GM13976 (cell line): ENCODE results near the gene ZNF367.
"Not testable (repeated sequence)": the region's sequence is repeated elsewhere in the genome, so short reads cannot be mapped to it uniquely, and the experiment has no call there.

Source experiments
- DNase-seq: peaks from one replicate; pipeline ENCODE4 v3.0.0; 2012; ENCODE audit warnings: low spot score
- CTCF ChIP-seq: IDR thresholded peaks from 2 replicates; pipeline ENCODE4 v1.5.1; 2012; ENCODE audit warnings: borderline replicate concordance, mild to moderate bottlenecking; ENCODE audit not compliant: insufficient read depth; ENCODE audit errors: extremely low read depth, missing control alignments, control extremely low read depth
- in situ Hi-C: fragments of 300-500 bp; cut with MboI; formaldehyde crosslinking; loops from one replicate; pipeline ENCODE4 v1.12.0; 2022; ENCODE audit warnings: low sequenced_read_pairs, mixed read lengths, inconsistent platforms; ENCODE audit not compliant: unreplicated experiment

Gene ZNF367

DNA sequence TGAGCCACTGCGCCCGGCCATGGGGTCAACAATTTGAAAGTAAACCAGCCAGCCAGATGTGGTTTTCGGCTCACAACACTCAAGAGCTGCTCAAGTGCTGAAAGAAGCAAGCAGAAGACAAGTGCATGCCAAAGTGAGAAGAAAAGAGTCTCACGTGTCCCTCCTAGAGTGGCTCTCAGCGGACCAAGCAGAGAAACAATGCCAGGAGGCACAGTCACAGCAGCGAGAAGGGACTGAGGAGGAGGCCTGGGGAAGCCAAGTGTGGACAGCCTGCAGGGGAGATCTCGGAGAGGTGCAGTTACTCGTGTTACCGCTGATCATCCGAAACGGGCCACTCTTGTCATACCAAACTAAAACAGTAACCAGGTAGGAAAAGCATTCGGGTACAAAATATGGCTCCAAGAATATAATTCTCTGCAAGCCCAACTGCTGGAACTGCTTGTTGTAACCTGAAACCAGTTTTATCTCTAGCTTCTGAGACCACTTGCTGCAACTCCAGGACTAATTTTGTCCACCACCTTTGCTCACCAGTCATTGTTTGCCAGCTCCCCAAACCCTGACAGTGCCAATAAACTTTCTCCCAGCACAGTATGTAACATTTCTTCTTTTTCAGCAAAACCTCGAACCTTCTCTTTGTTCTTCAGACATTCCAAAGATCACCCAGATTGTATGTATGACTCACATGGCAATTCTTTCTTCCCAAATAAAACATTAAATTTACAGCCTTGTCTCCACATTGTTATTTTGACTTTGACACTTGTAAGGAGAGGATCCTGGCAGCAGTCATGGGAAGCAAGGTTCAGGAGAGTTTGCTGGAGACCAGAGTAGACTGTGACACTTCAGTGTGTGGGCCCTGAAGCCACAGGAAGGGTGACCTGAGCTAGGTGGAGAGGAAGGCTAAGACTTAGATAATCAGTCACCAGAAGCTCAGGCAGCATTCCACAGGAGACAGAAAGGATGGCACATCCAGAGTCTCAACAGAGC, 41.0 kb downstream of the ZNF367 start:
- no peak for TF ChIP-seq CTCF
- in situ Hi-C loops, result no loop called here
- DNase-seq, result no peak

- DNase-seq, in situ Hi-C loops: not testable (repeated sequence)
Observed at GRCh38 chr9:96375507-96375906, 42.7 kb downstream of the ZNF367 start.

DNA sequence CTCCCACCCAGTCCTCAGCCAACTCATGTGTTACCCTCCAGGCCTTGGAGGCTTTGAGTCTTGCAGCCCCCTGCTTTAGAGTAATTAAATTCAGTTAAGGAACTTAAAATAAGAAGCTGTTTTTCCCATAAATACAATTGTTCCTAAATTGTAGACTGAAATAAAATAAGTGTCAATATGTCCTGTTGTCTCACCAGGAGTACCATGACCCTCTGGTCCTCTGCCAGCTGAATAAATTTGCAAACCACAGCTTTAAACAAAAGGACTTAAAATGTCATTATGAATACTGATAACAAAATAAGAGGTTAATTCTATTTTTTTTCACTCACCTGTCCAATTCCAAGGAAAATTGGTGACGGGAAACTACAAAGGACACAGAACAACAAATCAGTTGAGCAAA, 50.2 kb downstream of the ZNF367 start:
- TF ChIP-seq CTCF, result no peak
- in situ Hi-C loops, result no loop called here
- no peak for DNase-seq

DNA sequence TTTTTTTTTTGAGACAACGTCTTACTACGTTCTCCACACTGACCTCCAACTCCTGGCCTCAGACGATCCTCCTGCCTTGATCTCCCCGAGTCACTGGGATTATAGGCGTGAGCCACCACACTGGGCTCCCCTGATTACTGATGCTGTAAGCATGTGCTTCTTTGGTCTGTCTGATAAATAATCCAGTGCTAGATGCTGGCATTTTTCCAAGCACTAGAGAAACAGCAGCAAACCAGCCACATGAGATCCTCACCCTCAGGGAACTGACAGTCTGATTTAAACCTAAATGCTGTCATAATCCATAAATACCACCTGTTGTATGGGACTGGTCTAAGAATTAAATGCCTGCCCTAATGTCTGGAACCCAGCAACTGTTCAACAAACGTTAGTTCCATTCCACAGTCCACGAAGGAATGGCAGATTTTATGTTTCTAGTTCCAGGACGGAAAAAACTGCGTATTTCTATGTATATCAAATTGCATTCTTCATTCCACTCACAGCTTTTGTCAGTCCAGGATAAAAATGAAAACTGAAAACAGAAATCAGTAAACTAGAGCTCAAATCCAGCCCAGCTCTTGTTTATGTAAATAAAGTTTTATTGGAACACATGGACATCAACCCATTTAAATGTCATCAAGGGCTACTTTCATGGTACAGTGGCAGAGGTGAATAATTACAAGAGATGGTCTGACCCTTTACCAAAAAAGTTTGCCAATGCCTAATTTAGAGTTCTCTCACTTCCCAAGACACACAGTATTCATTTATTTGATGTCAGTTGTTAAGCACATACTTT, 54.8 kb downstream of the ZNF367 start:
- in situ Hi-C loops, result no loop called here
- no peak for DNase-seq

GRCh38 chr9:96362119-96362518, 56.1 kb downstream of the ZNF367 start:
- in situ Hi-C loops, DNase-seq: not testable (repeated sequence)

More for the DNA sequence above, 54.8 kb downstream of the ZNF367 start:
- TF ChIP-seq CTCF, result no peak

GRCh38 chr9:96361668-96362067, 56.5 kb downstream of the ZNF367 start:
- TF ChIP-seq CTCF, result no peak
- DNase-seq, result no peak
- in situ Hi-C loops, result no loop called here

GRCh38 chr9:96360976-96361375, 57.2 kb downstream of the ZNF367 start:
- TF ChIP-seq CTCF, result no peak
- no peak for DNase-seq
- in situ Hi-C loops, result no loop called here

DNA sequence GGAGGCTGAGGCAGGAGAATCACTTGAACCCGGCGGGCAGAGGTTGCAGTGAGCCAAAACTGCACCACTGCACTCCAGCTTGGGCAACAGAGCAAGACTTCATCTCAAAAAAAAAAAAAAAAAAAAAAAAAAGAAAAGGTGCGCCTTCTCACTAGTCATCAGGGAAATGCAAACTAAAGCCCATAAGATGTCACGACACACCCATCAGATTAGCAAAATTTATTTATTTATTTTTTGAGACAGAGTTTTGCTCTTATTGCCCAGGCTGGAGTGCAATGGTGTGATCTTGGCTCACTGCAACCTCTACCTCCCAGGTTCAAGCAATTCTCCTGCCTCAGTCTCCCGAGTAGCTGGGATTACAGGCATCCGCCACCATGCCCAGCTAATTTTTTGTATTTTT, 57.6 kb downstream of the ZNF367 start:
- in situ Hi-C loops, DNase-seq: not testable (repeated sequence)
